Skeletal muscle satellite cell (primary cell): ENCODE data around the gene MRPL51.
A peak's percentile ranks its signal among the peaks of the same experiment; 100 is the strongest.
"Not testable (repeated sequence)": the region's sequence is repeated elsewhere in the genome, so short reads cannot be mapped to it uniquely, and the experiment has no call there.

ENCODE experiments used
- H3K27me3 ChIP-seq: 2 replicates; pipeline ENCODE4 v1.7.0; 2013; ENCODE audit warnings: low read length; ENCODE audit not compliant: control insufficient read depth, insufficient read depth
- H3K36me3 ChIP-seq: 2 replicates; pipeline ENCODE4 v1.7.0; 2013; ENCODE audit warnings: mild to moderate bottlenecking, control low read depth, low read length; ENCODE audit not compliant: insufficient read depth
- H3K4me1 ChIP-seq: 2 replicates; pipeline ENCODE4 v1.7.0; 2013; ENCODE audit warnings: low read length; ENCODE audit not compliant: control insufficient read depth, insufficient read depth
- H3K4me2 ChIP-seq: 2 replicates; pipeline ENCODE4 v1.7.0; 2013; ENCODE audit warnings: mild to moderate bottlenecking, low read length
- H3K4me3 ChIP-seq: 2 replicates; pipeline ENCODE4 v1.7.0; 2013; ENCODE audit warnings: low read length
- H3K9ac ChIP-seq: 2 replicates; pipeline ENCODE4 v1.7.0; 2013; ENCODE audit warnings: mild to moderate bottlenecking, low read depth, low read length, moderate library complexity
- H3K9me3 ChIP-seq: replicated peaks from 2 replicates; pipeline ENCODE4 v1.7.0; 2013; ENCODE audit warnings: mild to moderate bottlenecking, control low read depth, low read length

The MRPL51 gene

DNA sequence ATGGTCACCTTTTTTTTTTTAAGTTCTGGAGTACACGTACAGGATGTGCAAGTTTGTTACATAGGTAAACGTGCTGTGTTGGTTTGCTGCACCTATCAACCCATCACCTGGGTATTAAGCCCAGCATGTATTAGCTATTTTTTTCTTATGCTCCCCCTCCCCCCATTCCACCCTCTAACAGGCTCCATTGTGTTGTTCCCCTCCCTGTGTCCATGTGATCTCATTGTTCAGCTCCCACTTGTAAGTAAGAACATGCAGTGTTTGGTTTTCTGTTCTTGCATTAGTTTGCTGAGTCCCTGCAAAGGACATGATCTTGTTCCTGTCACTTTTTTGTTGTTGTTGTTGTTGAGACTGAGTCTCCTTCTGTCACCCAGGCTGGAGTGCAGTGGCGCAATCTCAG, 4.2 kb upstream of the MRPL51 start:
- H3K9ac ChIP-seq, H3K27me3 ChIP-seq, H3K9me3 ChIP-seq, H3K4me2 ChIP-seq, H3K4me3 ChIP-seq: not testable (repeated sequence)
- peaks cover 42% of the 10 kb centered on the region for H3K36me3 ChIP-seq
- H3K4me1 ChIP-seq: peaks cover 17% of the 10 kb centered on the region

DNA sequence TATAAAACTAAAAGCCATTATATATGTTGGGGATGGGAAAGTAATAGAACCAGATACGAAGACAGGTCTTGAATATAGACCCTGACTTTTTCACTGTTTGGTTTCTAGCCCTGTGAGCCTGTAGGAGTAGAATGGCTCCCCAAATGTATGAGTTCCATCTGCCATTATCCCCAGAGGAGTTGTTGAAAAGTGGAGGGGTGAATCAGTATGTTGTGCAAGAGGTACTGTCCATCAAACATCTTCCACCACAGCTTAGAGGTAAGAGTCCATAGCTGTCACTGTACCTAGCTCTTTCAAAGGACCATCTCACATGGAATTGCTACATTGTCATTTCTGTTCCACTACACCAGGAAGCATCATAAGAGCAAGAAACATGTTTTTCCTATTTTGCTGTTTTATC, 1.9 kb upstream of the MRPL51 start:
- peak overlapping the region; percentile 91 for H3K4me2 ChIP-seq
- H3K4me3 ChIP-seq: peak overlapping the region; percentile 96
- H3K9ac ChIP-seq: peak overlapping the region; percentile 95
- peaks cover 28% of the 10 kb centered on the region for H3K36me3 ChIP-seq
- H3K9me3 ChIP-seq: no peaks in the 10 kb centered on the region
- no peaks in the 10 kb centered on the region for H3K27me3 ChIP-seq
- peaks cover 21% of the 10 kb centered on the region for H3K4me1 ChIP-seq

DNA sequence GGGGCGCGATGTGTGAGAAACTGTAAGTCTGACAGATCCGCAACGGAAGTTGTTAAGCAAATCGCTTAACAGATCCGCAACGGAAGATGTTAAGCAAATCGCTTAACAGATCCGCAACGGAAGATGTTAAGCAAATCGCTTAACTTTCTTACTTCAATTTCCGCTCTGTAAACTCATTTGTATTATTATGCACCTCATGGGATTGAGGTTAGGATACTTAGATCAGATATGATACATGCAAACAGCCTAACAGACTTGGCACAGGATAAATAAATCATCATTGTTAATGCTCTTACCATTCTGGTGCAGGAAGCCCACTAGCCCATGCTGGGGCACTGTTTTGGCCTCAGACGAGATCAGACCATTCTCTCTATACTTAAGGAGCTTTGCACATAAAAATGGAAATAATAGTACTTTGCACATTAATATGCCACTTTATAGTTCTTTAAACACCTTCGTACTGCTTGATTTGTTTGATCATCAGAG, 1.2 kb upstream of the MRPL51 start:
- H3K4me2 ChIP-seq: peak overlapping the region; percentile 91
- peak overlapping the region; percentile 95 for H3K9ac ChIP-seq
- peak overlapping the region; percentile 96 for H3K4me3 ChIP-seq
- no peaks in the 10 kb centered on the region for H3K27me3 ChIP-seq
- H3K9me3 ChIP-seq: no peaks in the 10 kb centered on the region
- peaks cover 22% of the 10 kb centered on the region for H3K36me3 ChIP-seq
- H3K4me1 ChIP-seq: peaks cover 21% of the 10 kb centered on the region

DNA sequence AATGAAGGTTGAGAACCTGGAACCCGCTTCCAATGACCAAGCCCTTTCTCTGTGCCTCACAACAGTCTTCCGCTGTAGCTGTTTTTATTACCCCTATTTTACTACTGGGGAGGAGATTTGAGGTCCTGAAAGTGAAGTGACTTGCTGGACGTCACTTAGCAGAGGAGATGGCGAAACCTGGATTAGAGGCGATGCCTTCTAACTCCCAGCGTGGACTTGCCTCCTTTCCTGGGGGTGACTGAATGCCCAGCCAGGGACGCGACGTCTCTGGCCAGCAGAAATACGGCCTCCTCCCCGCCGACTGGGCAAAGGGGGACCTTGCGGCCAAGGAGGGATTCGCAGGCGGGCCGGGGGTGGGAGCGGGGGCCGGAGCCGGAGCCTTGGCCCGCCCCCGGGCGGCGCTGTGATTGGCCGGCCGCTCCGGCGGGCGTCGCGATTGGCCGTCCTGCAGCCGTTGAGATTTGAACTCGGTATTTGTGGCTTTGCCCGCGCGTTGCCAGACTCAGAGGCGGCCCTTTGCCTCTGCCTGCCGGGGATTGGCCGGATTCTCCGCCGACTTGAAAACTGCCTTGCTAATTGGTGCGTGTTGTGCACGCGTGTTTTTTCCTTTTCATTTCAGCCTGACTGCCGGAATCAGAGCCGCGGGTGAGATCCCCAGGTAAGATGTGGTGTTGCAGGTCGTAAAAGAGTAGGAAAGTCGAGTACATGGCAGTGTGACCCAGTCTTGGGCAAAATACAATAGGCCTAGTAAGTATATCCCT, 615 bp upstream of the MRPL51 start, which contains the start of gene NCAPD2:
Gene NCAPD2 (plus strand): TSS at position 606 of the 761 bp plus-strand sequence. CDS start 997 bp downstream, outside the sequence.
- Histone ChIP-seq H3K4me1 (peaks cover 21% of the 10 kb centered on the region), H3K36me3 (peaks cover 20% of the 10 kb centered on the region), H3K9me3 (no peaks in the 10 kb centered on the region), H3K4me3 (peak within 1 kb of the TSS; percentile 96), H3K4me2 (peak within 1 kb of the TSS; percentile 91), H3K27me3 (no peaks in the 10 kb centered on the region), H3K9ac (peak within 1 kb of the TSS; percentile 95)

DNA sequence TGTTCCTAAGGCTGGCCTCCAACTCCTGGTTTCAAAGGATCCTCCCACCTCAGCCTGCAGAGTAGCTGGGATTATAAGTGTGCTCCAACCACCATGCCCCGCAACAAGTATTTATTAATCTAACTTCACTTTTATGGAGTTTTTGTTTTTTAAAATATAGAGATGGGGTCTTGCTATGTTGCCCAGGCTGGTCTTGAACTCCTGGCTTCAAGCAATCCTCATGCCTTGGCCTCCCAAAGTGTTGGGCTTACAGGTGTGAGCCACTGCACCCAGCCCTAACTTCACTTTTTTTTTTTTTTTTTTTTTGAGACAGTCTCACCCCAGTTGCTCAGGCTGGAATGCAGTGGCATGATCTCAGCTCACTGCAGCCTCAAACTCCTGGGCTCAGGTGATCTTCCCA, 2.4 kb downstream of the MRPL51 start:
- not testable (repeated sequence) for H3K9ac ChIP-seq, H3K4me2 ChIP-seq, H3K36me3 ChIP-seq, H3K9me3 ChIP-seq, H3K4me3 ChIP-seq, H3K27me3 ChIP-seq
- peaks cover 18% of the 10 kb centered on the region for H3K4me1 ChIP-seq

DNA sequence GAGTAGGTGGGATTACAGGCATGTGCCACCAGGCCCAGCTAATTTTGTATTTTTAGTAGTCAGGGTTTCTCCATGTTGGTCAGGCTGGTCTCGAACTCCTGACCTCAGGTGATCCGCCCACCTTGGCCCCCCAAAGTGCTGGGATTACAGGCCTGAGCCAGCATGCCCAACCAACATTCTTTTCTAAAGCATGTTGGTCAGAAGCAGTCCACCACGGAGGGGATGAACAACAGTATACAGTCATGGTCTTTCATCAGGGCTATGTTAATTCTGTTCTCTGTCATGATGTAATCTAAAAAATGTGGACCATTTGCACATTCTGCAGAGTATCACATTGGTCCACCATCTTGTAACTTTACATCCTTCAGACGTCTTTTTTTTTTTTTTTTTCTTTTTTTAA, 3.6 kb downstream of the MRPL51 start:
- Histone ChIP-seq H3K4me3 (no peak overlapping the region), H3K9ac (no peak overlapping the region), H3K27me3 (no peaks in the 10 kb centered on the region), H3K4me1 (peaks cover 5% of the 10 kb centered on the region), H3K9me3 (no peaks in the 10 kb centered on the region), H3K36me3 (peaks cover 6% of the 10 kb centered on the region), H3K4me2 (no peak overlapping the region)

DNA sequence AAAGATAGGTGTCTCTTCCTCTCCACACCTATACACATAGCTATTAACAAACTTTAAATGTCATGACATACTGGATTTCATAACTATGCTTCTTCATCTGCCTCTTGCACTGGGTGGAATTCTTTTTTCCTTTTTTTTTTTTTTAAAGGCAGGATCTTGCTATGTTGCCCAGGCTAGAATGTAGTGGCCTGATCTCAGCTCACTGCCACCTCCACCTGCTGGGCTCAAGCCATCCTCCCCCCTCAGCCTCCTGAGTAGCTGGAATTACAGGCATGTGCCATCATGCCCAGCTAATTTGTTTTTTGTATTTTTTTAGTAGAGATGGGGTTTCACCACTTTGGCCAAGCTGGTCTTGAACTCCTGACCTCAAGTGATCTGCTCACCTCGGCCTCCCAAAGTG, 4.8 kb downstream of the MRPL51 start:
- no peak overlapping the region for H3K4me2 ChIP-seq
- H3K4me1 ChIP-seq: peaks cover 5% of the 10 kb centered on the region
- H3K9me3 ChIP-seq: no peaks in the 10 kb centered on the region
- no peaks in the 10 kb centered on the region for H3K27me3 ChIP-seq
- no peak overlapping the region for H3K4me3 ChIP-seq
- H3K36me3 ChIP-seq: peaks cover 6% of the 10 kb centered on the region
- H3K9ac ChIP-seq: no peak overlapping the region

DNA sequence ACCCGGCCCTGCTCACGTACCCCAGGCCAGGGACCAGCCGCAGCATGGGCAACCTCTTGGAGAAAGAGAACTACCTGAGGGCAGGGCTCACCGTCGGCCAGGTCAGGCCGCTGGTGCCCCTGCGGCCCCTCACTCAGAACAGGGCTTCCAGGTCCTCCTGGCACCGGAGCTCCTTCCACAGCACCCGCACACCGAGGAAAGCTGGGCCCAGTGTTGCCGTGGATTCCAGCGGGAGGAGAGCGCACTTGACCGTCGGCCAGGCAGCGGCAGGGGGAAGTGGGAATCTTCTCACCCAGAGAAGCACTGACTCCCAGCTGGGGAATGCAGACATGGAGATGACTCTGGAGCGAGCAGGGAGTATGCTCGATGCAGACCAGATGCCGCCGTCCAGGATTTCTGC, 14.6 kb downstream of the MRPL51 start:
- Histone ChIP-seq H3K36me3 (no peaks in the 10 kb centered on the region), H3K9me3 (no peaks in the 10 kb centered on the region), H3K4me2 (no peak overlapping the region), H3K4me3 (no peak overlapping the region), H3K9ac (no peak overlapping the region), H3K27me3 (peaks cover 19% of the 10 kb centered on the region), H3K4me1 (no peaks in the 10 kb centered on the region)

DNA sequence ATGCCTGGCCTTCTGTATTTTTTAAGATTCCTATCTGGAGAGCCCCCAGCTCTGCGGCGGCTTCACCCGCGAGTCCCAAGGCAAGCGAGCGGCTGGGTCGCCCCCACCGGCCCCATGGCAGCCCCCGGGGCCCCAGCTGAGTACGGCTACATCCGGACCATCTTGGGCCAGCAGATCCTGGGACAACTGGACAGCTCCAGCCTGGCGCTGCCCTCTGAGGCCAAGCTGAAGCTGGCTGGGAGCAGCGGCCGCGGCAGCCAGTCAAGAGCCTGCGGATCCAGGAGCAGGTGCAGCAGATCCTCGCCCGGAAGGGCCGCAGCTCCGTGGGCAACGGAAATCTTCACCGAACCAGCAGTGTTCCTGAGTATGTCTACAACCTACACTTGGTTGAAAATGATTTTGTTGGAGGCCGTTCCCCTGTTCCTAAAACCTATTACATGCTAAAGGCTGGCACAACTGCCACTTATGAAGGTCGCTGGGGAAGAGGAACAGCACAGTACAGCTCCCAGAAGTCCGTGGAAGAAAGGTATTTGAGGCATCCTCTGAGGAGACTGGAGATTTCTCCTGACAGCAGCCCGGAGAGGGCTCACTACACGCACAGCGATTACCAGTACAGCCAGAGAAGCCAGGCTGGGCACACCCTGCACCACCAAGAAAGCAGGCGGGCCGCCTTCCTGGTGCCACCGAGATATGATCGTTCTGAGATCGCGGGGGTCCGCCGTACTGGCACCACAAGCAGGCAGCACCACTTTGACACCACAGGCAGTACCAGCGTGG, 15.3 kb downstream of the MRPL51 start:
- not testable (repeated sequence) for H3K9me3 ChIP-seq, H3K4me1 ChIP-seq, H3K9ac ChIP-seq

DNA sequence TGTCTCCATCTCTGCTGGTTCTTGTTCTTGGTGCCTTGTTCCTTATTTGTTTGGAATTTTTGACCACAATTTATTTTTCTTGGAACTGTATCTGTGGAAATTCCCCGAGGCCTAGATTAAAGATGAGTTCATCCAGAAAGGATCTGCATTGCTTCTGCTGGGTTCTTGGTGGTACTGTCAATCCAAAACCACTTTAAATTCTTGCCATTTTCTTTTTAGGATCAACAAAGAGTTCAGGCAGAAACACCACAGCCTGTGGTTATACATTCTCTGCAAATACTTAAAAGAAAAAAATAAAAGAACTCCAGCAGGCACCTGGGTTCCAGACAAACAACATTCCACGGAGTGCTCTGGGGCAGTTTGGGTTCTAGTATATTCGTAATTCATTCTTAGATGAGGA, 16.6 kb downstream of the MRPL51 start:
- no peak overlapping the region for H3K4me2 ChIP-seq
- no peaks in the 10 kb centered on the region for H3K4me1 ChIP-seq
- no peaks in the 10 kb centered on the region for H3K36me3 ChIP-seq
- H3K9ac ChIP-seq: no peak overlapping the region
- no peak overlapping the region for H3K4me3 ChIP-seq
- H3K9me3 ChIP-seq: no peaks in the 10 kb centered on the region
- H3K27me3 ChIP-seq: peaks cover 19% of the 10 kb centered on the region

More for the DNA sequence above, 15.3 kb downstream of the MRPL51 start:
- H3K27me3 ChIP-seq: peaks cover 19% of the 10 kb centered on the region
- not testable (repeated sequence) for H3K4me3 ChIP-seq, H3K36me3 ChIP-seq, H3K4me2 ChIP-seq

DNA sequence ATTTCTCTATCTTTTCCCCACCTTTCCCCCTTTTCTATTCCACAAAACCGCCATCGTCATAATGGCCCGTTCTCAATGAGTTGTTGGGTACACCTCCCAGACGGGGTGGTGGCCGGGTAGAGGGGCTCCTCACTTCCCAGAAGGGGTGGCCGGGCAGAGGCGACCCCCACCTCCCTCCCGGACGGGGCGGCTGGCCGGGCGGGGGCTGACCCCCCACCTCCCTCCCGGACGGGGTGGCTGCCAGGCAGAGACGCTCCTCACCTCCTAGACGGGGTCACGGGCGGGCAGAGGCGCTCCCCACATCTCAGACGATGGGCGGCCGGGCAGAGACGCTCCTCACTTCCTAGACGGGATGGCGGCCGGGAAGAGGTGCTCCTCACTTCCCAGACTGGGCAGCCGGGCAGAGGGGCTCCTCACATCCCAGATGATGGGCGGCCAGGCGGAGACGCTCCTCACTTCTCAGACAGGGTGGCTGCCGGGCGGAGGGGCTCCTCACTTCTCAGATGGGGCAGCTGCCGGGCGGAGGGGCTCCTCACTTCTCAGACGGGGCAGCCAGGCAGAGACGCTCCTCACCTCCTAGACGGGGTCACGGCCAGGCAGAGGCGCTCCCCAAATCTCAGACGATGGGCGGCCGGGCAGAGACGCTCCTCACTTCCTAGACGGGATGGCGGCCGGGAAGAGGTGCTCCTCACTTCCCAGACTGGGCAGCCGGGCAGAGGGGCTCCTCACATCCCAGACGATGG, 17.7 kb downstream of the MRPL51 start:
- H3K4me2 ChIP-seq, H3K36me3 ChIP-seq, H3K4me1 ChIP-seq, H3K9me3 ChIP-seq, H3K4me3 ChIP-seq, H3K9ac ChIP-seq: not testable (repeated sequence)
- H3K27me3 ChIP-seq: peaks cover 19% of the 10 kb centered on the region
